ENCODE results near the gene ZNF407. TPM values are rescaled to one million over a fixed set of nuclear protein-coding genes. Genes with fewer than 3 reads are reported as not detected.

The ZNF407 gene
- total and polyA plus RNA-seq, 7 donors: 2.4 to 10.2 (median 7.9) TPM

- Histone ChIP-seq H3K4me3 (no peak overlapping the region), H3K36me3 (ENCODE audit: insufficient read depth in 1 of 2, low read depth in 1 of 2) (no peaks in the 10 kb centered on the region), H3K4me1 (no peaks in the 10 kb centered on the region), H3K9me3 (peaks cover 10% of the 10 kb centered on the region), H3K27ac (no peak overlapping the region), H3K27me3 (ENCODE audit: insufficient read depth in 3 of 3, low read length in 2 of 3) (peaks cover 0 to 3% (median 0%) of the 10 kb centered on the region in 3 donors)
- no peak for ATAC-seq
- no peak for DNase-seq
- WGBS, 3 donors: 93 to 97% (median 94%) methylated on average over 9 of the region's 9 CpGs
- intact Hi-C loops (cut with DNase I): loop anchor here in 1 of 2 donors (5.0 kb wide), 1 partner anchor 89 kb away; no protein-coding TSS in a partner anchor
- TF ChIP-seq CTCF (IDR thresholded peaks at IDR 0.05): no peak
Observed at GRCh38 chr18:75073654-75074053, 476.0 kb downstream of the ZNF407 start.

GRCh38 chr18:75074196-75075015 lies 476.7 kb downstream of the ZNF407 start:
- Histone ChIP-seq H3K36me3 (ENCODE audit: insufficient read depth in 1 of 2, low read depth in 1 of 2) (no peaks in the 10 kb centered on the region), H3K27me3 (ENCODE audit: insufficient read depth in 3 of 3, low read length in 2 of 3) (peaks cover 0 to 5% (median 0%) of the 10 kb centered on the region in 3 donors), H3K4me3 (no peak overlapping the region), H3K27ac (no peak overlapping the region), H3K4me1 (no peaks in the 10 kb centered on the region), H3K9me3 (peaks cover 10% of the 10 kb centered on the region)
- DNase-seq: no peak
- TF ChIP-seq CTCF (IDR thresholded peaks at IDR 0.05): no peak
- 77 to 86% (median 83%) methylated on average over 13 of the region's 13 CpGs for WGBS, 3 donors
- no peak for ATAC-seq
- intact Hi-C loops (cut with DNase I): loop anchor here in 1 of 2 donors (5.0 kb wide), 1 partner anchor 88 kb away; no protein-coding TSS in a partner anchor

GRCh38 chr18:75075016-75075305 lies 477.3 kb downstream of the ZNF407 start:
- ATAC-seq (no peak), DNase-seq (no peak)
- no peak for TF ChIP-seq CTCF (IDR thresholded peaks at IDR 0.05)
- H3K9me3 ChIP-seq: peaks cover 10% of the 10 kb centered on the region
- intact Hi-C loops (cut with DNase I): no loop called here
- H3K4me3 ChIP-seq: no peak overlapping the region
- no peaks in the 10 kb centered on the region for H3K4me1 ChIP-seq
- WGBS, 3 donors: 67 to 73% (median 70%) methylated on average over 3 of the region's 3 CpGs
- no peak overlapping the region for H3K27ac ChIP-seq
- H3K27me3 ChIP-seq (ENCODE audit: insufficient read depth in 3 of 3, low read length in 2 of 3): peaks cover 0 to 5% (median 0%) of the 10 kb centered on the region in 3 donors
- H3K36me3 ChIP-seq (ENCODE audit: insufficient read depth in 1 of 2, low read depth in 1 of 2): no peaks in the 10 kb centered on the region

- no peak for TF ChIP-seq CTCF (IDR thresholded peaks at IDR 0.05)
- H3K27ac ChIP-seq: no peak overlapping the region
- intact Hi-C loops (cut with DNase I): no loop called here
- H3K4me1 ChIP-seq: no peaks in the 10 kb centered on the region
- WGBS, 3 donors: 86 to 91% (median 89%) methylated on average over 12 of the region's 12 CpGs
- H3K27me3 ChIP-seq (ENCODE audit: insufficient read depth in 3 of 3, low read length in 2 of 3): peaks cover 0 to 5% (median 0%) of the 10 kb centered on the region in 3 donors
- H3K36me3 ChIP-seq (ENCODE audit: insufficient read depth in 1 of 2, low read depth in 1 of 2): no peaks in the 10 kb centered on the region
- DNase-seq: no peak
- no peak for ATAC-seq
- H3K4me3 ChIP-seq: no peak overlapping the region
- peaks cover 10% of the 10 kb centered on the region for H3K9me3 ChIP-seq
Observed at GRCh38 chr18:75075429-75075841, 477.8 kb downstream of the ZNF407 start.

Measured in psoas muscle (tissue), 8 donors.